GM06990 (cell line): ENCODE results near the gene FAM174C.

Experiments
- DNase-seq: peaks from one replicate; pipeline ENCODE4 v3.0.0-alpha.2; 2011; ENCODE audit not compliant: insufficient read length; ENCODE audit errors: extremely low read depth
- H3K27me3 ChIP-seq: replicated peaks from 2 replicates; pipeline ENCODE4 v1.6.0; 2011; ENCODE audit warnings: low read length; ENCODE audit not compliant: control insufficient read depth, insufficient read depth
- H3K36me3 ChIP-seq: 2 replicates; pipeline ENCODE4 v1.5.1; 2011; ENCODE audit warnings: low read length; ENCODE audit not compliant: control insufficient read depth, insufficient read depth
- H3K4me3 ChIP-seq: replicated peaks from 2 replicates; pipeline ENCODE4 v1.5.1; 2011; ENCODE audit warnings: low read depth, mild to moderate bottlenecking, control low read depth, low read length
- TF ChIP-seq, protein P1 (sequence below): IDR thresholded peaks from 2 replicates; pipeline ENCODE4 v1.5.1; 2011; ENCODE audit warnings: low read length, control low read depth, mild to moderate bottlenecking, inconsistent platforms; ENCODE audit not compliant: insufficient read depth, poor library complexity, severe bottlenecking

FAM174C gene

DNA sequence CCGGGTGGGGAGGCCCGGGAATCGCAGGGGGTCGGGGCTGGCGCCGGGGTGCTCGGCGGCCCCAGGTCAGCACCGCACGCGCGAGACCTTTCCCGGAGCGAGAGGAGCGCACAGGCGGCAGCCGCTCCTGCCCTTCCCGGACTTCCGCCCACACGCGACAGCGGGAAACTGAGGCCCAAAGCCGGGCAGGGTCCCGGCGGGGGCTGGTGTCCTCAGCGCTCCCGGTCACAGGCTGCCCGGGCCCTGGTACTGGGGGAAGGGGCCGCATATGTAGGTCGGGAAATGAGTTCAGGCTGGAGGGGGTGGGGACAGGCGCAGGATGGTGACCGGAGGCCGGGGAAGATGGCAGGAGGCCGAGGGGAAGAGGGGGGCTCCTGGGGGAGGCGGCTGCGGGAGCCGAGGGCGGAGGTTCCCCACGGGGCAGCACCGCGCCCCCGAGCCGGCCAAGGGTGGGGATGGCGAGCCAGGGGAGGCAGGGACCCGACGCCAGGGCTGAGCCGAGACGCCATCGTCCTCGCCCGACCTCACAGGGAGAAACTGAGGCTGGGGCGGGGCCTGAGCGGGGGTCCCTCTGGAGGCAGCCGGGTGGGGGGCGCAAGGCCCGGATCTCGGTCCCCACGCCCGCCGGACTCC is 38.2 kb upstream of the FAM174C start:
- Histone ChIP-seq H3K27me3 (no peaks in the 10 kb centered on the region), H3K4me3 (peak overlapping the region; percentile 53), H3K36me3 (no peaks in the 10 kb centered on the region)
- TF ChIP-seq, protein P1, sequence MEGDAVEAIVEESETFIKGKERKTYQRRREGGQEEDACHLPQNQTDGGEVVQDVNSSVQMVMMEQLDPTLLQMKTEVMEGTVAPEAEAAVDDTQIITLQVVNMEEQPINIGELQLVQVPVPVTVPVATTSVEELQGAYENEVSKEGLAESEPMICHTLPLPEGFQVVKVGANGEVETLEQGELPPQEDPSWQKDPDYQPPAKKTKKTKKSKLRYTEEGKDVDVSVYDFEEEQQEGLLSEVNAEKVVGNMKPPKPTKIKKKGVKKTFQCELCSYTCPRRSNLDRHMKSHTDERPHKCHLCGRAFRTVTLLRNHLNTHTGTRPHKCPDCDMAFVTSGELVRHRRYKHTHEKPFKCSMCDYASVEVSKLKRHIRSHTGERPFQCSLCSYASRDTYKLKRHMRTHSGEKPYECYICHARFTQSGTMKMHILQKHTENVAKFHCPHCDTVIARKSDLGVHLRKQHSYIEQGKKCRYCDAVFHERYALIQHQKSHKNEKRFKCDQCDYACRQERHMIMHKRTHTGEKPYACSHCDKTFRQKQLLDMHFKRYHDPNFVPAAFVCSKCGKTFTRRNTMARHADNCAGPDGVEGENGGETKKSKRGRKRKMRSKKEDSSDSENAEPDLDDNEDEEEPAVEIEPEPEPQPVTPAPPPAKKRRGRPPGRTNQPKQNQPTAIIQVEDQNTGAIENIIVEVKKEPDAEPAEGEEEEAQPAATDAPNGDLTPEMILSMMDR, result no peak
- DNase-seq, result no peak

DNA sequence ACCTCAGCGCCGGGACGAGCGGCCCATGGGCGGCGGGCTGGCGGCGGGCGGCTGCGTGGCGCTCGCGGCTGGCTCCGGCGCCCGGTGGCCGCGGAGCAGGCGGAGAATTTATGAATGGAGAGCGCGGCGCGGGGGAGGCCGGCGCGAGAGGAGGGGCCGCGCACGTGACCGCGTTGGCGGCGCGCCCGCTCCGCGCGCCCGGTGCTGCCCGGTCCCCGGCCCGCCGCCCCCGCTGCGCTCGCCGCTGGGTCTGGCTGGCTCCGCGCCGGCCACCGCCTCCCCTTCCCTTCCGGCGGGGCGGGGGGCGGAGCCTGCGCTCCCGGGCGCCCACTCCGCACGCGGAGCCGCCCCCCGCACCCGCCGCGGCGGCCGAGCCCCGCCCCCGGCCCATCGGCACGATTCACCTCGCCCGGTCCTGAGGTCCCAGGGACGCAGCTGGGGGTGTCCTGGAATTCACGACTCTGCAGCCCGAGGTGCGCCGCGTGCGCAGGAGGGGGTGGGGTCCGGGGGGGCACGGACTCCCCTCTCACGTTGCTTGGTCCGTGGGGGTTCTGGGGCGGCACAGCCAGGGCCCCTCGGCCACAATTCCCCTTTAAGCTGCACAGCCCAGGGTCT is 37.5 kb upstream of the FAM174C start, which contains the start of gene CBARP:
Gene CBARP (minus strand): TSS at position 252 of the 615 bp plus-strand sequence. CDS start 1,905 bp downstream, outside the sequence.
- TF ChIP-seq, protein P1, result no peak
- H3K4me3 ChIP-seq, result peak within 1 kb of the TSS; percentile 53
- H3K36me3 ChIP-seq, result no peaks in the 10 kb centered on the region
- no peaks in the 10 kb centered on the region for H3K27me3 ChIP-seq
- DNase-seq, result no peak

DNA sequence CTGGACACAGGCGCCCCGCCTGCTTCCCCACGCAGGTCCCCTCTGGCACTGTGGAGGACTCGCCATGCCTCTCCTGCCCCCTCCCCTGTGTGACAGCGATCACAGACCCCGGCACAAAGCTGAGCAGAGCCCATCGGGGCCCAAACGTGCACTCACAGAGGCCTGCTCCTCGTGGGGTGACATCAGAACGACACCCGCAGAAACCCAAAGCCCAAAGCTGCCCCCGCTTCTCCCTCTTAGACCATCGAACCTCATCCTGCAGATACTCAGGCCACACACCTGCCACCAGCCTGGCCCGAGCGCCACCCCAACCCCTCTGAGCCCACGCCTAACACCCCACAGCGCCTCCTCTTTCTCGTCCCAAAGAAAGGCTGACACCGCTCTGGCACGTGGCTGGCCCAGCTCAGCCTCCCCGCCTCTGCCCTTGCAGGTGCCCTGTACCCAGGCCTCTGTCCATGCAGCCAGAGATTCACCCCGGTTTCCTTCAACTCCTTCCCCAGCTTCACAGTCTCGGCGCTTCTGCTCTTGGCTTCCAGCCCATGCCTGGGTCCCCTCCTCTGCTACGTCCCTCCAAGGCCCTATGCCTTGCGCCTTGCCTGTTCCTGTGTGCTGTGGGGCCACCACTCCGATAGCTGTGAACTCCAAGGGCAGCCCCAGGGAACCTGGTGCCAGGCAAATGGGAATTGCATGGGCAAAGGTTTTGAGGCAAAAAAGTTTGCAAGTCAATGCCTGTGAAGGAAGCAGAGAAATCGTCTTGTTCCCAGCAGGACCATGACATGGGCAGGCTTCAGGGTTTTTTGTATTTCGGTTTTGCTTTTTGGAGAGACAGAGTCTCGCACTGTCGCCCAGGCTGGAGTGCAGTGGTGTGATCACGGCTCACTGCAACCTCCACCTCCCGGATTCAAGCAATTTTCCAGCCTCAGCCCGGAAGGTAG is 36.7 kb upstream of the FAM174C start:
- DNase-seq, result no peak
- Histone ChIP-seq H3K4me3 (peak overlapping the region; percentile 53; the same call in 1 of the 2 replicates), H3K27me3 (no peaks in the 10 kb centered on the region), H3K36me3 (no peaks in the 10 kb centered on the region)
- TF ChIP-seq, protein P1, result no peak

DNA sequence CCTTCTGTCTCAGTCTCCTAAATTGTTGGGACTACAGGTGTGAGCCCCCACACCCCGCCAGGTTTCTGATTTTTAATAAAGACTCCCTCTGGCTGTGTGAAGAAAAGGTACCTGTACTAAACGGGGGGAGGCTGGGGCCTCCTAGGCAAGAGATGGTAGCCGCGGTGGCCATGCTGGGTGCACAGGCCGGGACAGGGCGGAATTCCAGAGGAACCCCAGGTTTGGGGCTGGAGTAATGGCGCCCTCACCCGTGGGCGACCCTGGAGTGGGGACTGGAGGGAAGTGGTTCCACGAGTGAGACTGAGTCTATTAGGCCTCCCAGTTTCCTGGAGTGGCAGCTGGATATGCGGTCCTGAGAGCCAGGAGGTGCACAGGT is 35.9 kb upstream of the FAM174C start:
- TF ChIP-seq, protein P1, result no peak
- H3K27me3 ChIP-seq, result no peaks in the 10 kb centered on the region
- no peaks in the 10 kb centered on the region; the same call in 1 of the 2 replicates for H3K36me3 ChIP-seq
- H3K4me3 ChIP-seq, result no peak overlapping the region
- no peak for DNase-seq

DNA sequence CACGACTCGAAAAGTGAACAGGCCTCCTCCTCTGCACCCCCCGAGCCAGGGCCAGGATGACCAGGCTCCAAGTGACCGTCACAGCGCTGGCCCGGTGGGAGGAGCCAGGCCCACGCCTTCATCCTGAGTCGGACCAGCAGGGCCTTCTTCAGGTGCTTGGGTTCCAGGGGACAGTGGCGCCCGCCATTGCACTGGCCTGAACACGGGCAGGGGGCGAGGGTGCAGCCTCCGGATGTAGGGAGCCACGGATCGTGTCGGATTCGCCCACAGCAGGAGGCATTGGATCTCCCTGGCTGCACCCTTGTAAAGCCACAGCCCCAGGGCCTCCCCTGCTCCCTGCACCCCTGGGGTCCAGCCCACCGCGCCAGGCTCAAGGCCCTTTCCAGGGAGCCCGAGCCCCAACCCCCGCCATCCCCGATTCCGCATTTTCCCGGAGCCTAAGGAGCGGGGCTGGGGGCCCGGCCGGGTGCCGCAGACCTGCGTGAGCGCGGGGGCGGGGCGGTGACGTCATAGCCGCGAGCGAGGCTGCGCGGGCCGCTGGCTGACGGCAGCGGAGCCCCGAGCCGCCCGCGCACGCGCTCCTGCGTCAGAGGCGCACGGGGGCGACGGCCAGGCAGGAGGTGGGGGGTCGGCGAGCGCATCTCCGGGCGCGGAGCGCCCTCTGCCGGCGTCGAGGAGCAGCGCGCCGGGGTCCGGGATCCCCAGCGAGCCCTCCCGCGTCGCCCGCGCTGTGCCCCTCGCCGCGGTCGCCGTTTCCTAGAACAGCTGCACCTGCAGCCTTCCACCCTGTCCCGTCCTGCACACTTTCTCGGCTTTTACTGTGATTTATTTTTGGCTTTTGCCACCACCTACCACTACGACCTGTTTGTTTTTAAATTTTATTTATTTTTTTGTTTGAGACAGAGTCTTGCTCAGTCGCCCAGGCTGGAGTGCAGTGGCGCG is 35.3 kb upstream of the FAM174C start:
- Histone ChIP-seq H3K36me3 (no peaks in the 10 kb centered on the region; the same call in none of the 2 replicates), H3K27me3 (no peaks in the 10 kb centered on the region), H3K4me3 (peak overlapping the region; percentile 49)
- TF ChIP-seq, protein P1, result peak; percentile 38
- peak; percentile 92 for DNase-seq
